Measurements from ENCODE around the gene KRTAP27-1.

Gene KRTAP27-1, protein sequence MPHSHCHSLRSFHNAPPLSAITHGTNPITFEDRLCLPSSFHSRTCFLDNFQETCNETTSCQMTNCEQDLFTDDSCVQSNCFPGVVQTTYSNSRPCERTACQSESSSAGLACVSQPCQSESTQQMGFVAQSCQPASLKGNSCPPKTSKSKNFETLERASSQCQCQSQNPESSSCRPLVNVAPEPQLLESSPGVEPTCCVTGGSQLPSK

DNA sequence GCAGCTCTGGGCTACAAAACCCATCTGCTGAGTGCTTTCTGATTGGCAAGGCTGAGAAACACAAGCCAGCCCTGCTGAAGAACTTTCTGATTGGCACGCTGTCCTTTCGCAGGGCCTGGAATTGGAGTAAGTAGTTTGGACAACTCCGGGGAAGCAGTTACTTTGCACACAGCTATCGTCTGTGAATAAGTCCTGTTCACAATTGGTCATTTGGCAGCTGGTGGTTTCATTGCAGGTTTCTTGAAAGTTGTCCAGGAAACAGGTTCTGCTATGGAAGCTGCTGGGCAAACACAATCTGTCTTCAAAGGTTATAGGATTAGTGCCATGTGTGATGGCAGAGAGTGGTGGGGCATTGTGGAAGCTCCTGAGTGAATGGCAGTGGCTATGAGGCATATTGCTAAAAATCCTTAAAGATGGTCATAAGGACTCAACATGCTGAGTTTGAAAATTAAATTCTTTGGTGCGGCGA is at the start of gene KRTAP27-1:
KRTAP27-1 (minus strand) TSS at position 419 of the 469 bp plus-strand sequence; CDS start at position 393, 26 bp downstream.
- DNase-seq (ENCODE audit: low spot score), result no peak

DNA sequence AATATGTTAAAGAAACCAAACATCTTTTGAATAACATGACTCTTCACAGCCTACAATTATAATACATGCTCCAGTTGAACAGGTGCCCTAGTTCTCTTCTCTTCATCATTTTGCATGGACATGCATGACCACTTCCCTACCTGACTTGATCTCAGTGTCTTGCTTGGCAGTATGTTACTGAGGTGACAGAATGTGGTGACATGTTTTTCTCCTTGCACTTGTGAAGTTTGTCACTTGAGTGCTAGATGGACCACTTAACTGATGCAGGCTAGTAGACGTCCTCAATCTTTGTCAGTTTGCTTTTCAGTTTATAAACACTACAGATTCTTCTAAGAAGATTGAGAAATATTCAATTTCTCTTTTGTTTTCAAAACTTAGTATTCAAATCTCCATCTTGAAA is 44.7 kb upstream of the KRTAP27-1 start:
- no peak for DNase-seq (ENCODE audit: low spot score)

DNA sequence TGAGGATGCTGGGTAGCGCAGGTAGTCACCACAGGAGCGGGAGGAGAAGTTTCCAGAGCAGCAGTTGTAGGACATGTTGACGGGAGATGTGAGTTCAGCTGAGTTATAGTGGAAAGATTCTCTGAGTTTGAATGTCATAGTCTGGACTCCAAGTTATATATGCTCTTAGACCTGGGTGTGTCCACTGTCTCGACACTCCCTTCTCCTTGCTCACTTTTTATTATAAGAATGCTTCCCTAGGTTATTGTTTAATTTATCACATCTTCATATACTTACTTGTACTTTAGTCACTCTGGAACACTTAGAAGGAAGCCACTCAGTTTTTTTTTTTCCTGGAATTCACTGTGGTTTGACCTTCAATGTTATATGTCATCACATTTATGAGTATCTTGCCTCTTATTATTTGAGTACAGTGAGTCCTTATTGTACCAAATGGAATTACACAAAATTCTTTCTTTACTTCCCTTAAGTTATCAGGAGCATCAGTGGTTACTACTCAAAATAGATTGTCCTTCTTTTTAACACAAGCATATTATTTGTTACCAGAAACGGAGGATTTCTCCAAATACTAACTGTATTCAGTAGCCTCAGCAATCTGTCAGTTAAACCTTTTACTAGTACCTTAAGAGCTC is 34.8 kb upstream of the KRTAP27-1 start, which contains the start of gene KRTAP13-2:
KRTAP13-2 (minus strand) TSS at position 133 of the 632 bp plus-strand sequence; CDS start at position 75, 58 bp downstream.
- no peak for DNase-seq (ENCODE audit: low spot score)

DNA sequence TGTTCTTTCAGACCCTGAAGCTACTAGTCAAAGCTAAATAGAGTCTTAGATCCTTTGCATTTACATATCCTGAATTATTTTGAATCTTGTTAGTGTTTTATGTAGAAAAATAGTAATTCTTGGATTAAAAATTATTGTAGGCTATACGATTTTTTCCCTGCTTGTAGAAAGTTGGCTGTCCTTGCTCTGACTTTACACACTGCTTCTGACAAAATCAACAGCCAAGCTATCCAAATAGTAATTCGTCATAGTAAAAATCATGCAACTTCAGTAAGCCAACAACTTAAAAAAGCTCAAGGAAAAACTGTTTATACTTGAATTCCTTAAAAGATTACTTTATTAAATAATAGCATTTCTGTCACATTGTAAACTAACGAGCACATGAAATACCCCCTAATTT is 18.4 kb upstream of the KRTAP27-1 start:
- DNase-seq (ENCODE audit: low spot score), result no peak

DNA sequence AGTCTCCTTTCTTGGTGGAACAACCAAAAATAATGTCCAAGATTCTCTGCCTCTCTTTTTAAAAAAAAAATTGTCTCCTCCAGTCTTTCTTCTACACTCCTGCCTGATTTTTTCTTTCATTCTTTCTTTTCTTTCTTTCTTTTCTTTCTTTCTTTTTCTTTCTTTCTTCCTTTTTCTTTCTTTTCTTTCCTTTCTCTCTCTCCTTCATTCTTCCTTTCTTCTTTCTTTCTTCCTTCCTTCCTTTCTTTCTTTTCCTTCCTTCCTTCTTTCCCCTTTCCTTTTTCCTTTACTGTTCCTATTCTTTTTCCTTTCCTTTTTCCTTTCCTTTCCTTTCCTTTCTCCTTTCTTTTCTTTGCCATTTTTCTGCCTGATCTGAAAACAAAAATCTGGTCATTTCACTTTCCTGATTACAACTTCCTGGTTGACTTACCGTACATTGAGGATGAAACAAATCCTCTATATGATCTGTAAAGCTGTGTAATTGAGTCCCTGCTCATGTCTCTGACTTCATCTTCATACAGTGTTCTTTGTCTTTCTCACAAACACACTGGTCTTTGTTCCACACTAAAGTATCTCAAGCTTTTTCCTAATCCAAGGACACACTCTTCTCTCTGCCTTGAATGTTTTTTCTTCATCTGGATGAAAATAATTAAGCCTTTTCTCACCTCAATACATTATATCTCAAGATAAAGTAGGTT is 17.0 kb upstream of the KRTAP27-1 start:
- no peak for DNase-seq (ENCODE audit: low spot score)

DNA sequence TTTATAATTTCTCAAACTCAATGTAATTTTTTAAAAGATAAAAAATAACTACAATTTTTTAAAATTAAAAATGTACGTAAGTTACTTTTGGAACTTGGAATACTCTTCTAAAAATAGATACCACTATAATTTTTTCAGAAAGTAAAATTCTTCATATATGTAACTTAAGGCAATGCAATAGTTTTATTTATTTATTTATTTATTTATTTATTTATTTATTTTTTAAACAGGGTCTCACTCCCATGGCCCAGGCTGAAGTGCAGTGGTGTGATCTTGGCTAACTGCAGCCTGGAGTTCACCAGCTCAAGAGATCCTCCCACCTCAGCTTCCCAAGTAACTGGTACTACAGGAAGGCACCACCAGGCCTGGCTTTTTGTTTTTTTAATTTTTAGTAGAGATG is 14.0 kb upstream of the KRTAP27-1 start:
- no peak for DNase-seq (ENCODE audit: low spot score)

DNA sequence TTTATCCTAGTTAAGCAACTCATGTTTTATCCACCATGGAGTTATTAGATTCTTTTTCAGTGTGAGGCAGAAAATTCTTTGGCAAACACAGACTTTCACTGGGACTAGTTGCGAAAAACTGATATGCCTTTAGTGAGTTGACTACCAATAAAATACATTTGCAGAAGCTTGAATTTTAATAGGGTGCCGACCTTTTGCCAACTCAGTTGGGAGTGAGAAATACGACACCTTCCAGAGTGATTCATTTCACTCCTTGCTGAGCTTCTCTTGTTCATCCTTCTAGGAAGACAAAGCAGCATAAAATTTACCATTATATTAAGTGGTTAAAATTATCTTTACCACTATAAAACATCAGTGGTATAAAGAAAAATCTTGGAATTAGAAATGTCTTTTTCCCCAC is 12.1 kb upstream of the KRTAP27-1 start:
- DNase-seq (ENCODE audit: low spot score), result no peak

DNA sequence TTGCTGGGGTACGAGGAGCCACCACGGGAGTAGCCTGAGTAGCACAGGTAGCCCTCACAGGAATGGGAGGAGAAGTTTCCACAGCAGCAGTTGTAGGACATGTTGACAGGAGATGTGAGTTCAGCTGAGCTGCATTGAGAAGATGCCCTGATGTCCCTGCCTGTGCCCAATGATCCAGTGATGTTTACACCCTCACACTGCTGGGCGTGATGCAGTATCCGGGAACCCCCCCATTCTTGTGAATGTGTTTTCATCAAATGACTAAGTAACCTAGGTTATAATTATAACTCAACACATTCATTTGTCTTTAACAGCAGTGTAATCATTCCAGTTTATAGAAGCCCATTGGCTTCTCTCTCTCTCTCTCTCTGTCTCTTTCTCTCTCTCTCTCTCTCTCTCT is 11.0 kb upstream of the KRTAP27-1 start, which contains the start of gene KRTAP23-1:
KRTAP23-1 (minus strand) TSS at position 101 of the 400 bp plus-strand sequence; CDS start at position 101, 0 bp downstream.
- no peak for DNase-seq (ENCODE audit: low spot score)

DNA sequence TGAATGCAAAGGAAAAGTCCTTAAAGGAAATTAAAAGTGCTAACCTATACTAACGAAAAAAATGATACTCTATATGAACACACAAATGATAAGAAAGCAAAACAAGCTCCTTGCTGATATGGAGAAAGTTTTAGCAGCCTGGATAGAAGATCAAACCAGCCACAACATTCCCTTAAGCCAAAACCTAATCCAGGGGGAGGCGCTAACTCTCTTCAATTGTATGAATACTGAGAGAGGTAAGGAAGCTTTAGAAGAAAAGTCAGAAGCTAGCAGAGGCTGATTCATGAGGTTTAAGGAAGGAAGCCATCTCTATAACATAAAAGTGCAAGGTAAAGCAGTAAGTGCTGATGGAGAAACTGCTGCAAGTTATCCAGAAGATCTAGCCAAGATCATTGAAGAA is 7.5 kb upstream of the KRTAP27-1 start:
- no peak for DNase-seq (ENCODE audit: low spot score)

DNA sequence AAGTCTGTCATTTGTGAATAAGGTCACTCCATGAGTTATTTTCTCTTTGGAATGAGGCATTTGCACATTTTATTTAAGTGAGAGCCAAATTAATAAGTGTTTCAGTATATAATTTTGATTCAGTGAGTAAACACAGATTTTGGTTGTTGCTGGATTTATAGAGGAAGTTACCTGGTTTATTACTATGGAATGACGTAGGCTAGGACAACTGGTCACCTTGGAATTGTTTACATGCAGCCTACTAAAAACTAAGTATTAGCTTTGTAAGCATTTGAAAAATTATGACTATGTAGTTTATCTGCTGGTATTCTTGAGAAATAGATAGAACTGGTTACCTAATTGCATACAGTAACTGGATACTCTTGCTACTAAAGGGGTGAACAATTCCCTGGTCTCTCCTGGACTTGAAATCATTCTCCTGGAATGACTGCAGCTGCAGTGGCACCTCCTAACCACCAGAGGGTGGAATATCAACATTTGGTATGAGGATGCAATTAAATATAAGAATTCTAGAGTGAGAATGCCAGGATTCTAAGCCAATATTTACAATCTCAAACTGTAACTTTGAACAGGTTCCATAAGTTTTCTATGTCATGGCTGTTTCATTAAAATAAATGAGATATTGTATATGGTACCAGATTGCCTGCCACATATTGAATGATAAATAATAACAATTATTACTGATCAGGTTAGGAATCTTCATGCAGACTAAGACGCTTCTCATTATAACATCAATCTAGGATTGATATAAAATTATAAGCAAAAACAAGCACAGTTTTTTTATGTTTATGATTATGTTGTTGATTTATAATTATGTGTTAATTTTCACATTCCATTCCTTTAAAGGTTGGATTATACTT is 3.5 kb upstream of the KRTAP27-1 start:
- DNase-seq (ENCODE audit: low spot score), result peak; percentile 43

DNA sequence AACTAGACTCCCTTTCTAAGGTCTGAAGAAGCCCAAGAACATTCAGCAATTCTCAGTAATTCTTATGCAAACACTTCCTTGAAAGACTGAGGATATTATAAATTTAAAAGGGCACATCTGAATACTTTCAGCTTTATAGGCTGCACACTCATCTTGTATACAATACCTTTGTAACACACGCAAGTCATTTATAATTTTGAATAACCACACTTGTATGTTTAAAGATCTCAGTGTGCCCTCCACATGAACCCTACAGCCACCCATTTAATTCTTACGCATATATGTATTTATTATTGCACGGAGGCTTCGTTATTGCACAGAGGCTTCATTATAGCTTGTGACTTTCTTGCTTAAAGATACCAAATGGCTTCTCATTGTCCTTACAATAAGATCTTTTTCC is 1.2 kb upstream of the KRTAP27-1 start:
- DNase-seq (ENCODE audit: low spot score), result no peak

DNA sequence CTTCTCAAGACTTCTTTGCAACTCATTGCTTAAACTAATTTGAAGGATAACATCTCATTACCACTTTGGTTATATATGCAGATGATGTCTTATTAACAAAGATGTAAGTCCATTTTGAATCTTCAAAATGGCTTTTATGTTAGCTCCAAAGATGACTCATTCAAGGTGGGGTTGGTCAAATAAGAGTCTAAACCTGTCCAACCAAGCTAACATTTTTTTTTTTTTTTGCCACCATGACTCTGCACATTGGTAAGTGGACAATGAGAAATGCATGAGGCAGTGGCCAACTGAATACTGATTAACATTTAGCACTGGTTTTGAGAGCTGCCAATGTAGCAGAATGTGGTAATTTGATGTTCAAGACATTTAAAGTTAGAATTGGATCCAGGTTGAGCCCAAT is 278 bp upstream of the KRTAP27-1 start:
- no peak for DNase-seq (ENCODE audit: low spot score)

DNA sequence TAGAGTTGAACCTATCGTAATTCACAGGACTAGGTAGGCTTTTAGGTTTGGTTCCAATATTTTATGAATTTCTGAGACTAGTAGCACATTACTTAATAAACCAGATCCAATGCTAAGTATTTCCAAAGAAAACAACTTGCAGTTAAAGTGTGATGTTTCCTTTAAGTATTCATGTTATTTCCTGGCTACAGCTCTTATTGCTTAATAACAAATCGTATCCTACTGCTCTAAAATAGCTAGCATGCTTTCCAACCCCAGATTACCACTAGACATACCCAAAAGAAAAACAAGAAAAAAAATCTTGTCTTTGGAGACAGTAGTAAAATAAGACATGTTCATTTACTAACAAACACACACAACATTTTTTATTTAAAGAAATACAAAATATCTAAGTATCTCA is 898 bp downstream of the KRTAP27-1 start:
- DNase-seq (ENCODE audit: low spot score), result peak; percentile 10

DNA sequence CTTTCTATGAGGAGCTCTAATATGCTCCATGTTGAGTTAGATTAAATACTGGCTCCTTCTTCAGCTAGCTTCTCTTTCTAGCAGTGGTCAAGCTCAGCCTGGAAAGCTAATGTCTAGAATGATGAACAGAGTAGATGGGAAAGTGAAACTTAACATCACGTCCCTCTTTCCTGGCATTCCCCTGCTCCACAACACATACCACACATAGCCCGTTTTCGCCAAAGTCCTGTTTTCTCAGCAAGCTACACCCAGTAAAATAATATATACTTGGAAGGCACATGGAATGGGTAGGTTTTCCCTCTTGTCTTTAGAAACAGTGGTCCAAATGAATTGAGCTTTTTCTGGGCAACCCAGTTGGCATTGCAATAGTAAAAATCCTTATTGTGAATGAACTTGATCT is 3.8 kb downstream of the KRTAP27-1 start:
- no peak for DNase-seq (ENCODE audit: low spot score)

DNA sequence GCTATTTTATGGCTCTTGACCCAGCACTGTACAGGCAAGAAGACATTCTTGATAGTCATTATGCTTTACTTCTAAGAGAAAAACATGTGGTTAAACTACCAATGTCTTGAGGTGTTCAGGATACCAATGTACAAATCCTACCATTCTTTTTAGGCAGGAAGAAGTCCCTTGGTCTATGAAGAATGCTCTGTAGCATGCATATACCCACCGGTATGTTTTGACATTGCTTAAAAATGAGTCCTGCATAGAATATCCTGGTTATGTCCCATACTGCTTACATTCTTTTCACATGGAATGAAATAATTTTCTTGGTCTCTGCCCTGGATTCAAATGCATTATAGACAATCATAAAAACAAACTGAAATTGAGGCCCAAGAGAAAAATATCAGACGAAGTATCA is 4.8 kb downstream of the KRTAP27-1 start:
- DNase-seq (ENCODE audit: low spot score), result no peak

DNA sequence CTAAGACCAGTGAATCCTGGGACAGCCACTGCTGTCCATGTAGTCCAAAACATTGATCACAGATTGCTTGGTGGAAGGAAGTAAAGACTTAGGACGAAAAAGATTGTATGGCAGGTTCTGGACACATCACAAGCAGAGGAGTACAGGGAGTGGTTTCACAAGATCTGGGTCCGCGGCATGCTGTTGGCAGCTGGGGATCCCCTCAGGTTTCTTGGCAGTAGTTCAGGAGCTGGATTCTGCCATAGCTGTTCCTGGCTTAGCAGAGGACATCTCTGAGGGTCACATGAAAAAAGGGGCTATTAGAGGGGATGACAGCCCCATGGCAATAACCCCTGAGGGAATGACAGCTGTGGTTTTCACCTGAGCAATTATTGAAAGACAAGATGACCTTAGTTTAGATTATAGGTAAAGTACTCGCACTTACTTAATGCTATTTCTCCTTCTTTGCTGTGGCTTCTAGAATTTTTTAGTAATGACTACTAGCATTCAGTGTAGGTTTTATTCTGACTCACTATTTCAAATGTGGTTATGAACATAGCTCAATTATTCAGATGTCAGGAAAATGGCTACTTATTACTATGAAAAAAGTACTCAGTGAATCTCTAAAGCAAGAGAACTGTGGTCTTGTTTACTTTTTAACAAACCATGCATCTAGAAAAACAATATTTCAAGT is 8.2 kb downstream of the KRTAP27-1 start:
- no peak for DNase-seq (ENCODE audit: low spot score)

DNA sequence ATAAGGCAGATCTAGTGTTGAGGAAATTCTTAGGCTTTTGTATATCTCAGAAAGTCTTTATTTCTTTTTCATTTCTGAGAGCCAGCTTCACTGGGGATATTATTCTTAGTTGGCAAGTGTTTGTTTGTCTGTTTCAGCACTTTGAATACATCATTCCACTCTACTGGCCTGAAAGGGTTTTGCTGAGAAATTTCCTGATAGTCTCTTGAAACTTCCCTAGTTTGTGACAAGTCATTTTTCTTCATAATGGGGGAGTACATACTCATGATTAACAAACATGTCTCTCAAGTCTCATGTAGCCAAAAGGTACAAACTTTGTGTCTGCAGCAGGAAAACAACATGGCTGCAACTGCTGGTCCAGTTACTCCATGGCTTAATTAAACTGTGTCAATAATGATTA is 11.1 kb downstream of the KRTAP27-1 start:
- DNase-seq (ENCODE audit: low spot score), result no peak

DNA sequence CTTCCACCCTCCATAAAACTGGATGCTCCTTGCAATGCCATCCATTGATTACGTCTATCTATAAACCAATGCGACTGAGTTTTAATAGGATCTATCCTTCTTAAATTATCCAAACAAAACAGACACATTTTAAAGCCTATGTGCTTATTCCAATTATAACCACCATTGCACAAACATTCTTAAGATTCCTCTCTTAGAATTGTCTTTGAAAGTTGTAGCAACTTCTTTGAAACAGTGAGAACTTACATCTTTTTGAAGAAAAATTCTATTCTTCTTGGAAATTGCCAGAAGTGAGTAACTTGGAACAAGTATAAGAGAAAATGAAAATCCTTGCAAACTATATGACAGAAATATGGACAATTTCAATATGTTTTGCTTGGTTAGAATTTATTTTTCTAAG is 17.3 kb downstream of the KRTAP27-1 start, which contains the start of gene KRTAP26-1:
KRTAP26-1 (minus strand) TSS at position 101 of the 400 bp plus-strand sequence. CDS start 280 bp downstream, outside the sequence.
- no peak for DNase-seq (ENCODE audit: low spot score)

DNA sequence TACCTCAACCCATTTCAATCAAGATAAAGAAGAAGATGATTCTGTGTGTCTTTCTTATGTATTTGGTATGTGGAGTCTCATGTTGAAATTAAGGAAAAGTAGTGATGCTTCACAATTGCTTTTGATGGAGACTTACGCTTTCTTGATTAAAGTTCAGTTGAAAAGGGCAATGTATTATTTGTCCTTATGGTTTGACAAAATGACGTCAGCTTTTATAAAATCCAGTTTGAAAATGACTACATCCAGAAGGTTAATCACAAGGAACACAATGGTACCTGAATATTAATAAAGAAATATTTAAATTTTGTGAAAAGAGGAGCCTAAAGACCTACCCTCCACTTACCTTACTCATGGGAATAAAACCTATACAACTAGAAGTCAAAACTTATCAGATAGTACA is 21.8 kb downstream of the KRTAP27-1 start:
- no peak for DNase-seq (ENCODE audit: low spot score)

DNA sequence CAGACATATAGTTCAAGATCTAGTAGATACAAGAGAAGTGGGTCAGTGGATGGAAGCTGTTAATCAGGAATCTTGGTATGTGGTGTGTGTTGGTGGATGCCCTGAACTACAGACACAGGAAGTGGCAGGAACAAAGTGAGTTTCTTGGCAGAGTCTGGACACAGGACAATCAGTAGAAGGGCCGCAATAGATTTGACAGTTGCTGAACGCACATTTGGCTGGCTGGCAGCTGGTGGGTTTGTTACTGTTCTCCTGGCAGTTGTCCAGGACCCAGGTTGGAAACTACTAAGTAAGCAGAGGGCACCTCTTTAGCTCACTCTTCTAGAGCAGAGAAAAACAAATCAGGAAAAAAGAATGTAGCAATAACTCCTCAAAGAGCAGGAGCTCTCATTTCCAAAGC is 30.6 kb downstream of the KRTAP27-1 start:
- DNase-seq (ENCODE audit: low spot score), result no peak

DNA sequence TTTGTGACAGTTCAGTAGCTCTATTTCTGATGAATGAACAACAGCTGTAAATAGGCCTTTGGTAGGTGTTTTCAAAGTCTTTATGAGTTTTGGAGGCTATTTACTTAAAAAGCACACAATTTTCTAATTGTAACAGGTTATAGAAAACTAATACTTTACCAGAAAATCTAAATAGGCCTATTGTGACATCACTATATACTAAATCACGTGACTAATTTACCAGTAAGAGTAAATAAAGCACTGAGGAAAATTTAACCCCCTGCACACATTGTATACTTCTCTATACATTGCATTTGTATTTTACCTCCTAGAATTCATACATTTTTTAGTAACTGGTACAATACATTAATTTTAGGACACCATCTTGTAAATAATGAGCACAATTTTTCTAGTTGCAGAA is 32.4 kb downstream of the KRTAP27-1 start:
- DNase-seq (ENCODE audit: low spot score), result no peak
